GM19043 (cell line): Measurements from ENCODE around the gene PRPF40B.
"Not testable (repeated sequence)": the region's sequence is repeated elsewhere in the genome, so short reads cannot be mapped to it uniquely, and the experiment has no call there.

Experiments
- ATAC-seq: cut with Tn5 transposase; IDR thresholded peaks from one replicate; pipeline ENCODE4 v1.9.1; 2021; ENCODE audit warnings: low read depth; ENCODE audit not compliant: unreplicated experiment

The PRPF40B gene

GRCh38 chr12:49609059-49609874 lies 14.1 kb upstream of the PRPF40B start:
- ATAC-seq = no peak

GRCh38 chr12:49609875-49610154 lies 13.5 kb upstream of the PRPF40B start:
- ATAC-seq = no peak

- ATAC-seq = not testable (repeated sequence)
Observed at GRCh38 chr12:49610785-49611184, 12.6 kb upstream of the PRPF40B start.

GRCh38 chr12:49612210-49612609 lies 11.2 kb upstream of the PRPF40B start:
- no peak for ATAC-seq

GRCh38 chr12:49615725-49616124 lies 7.6 kb upstream of the PRPF40B start:
- no peak for ATAC-seq

- no peak for ATAC-seq
Observed at GRCh38 chr12:49616533-49617219, 6.7 kb upstream of the PRPF40B start.

- ATAC-seq = no peak
Observed at GRCh38 chr12:49618576-49618975, 4.8 kb upstream of the PRPF40B start.

GRCh38 chr12:49619286-49619685 lies 4.1 kb upstream of the PRPF40B start:
- no peak for ATAC-seq

- ATAC-seq = peak; percentile 7
Observed at GRCh38 chr12:49621651-49622500, 1.5 kb upstream of the PRPF40B start.

GRCh38 chr12:49622501-49623141 lies 740 bp upstream of the PRPF40B start:
- peak; percentile 29 for ATAC-seq

GRCh38 chr12:49624921-49625577 lies 1.7 kb downstream of the PRPF40B start:
- ATAC-seq = no peak

GRCh38 chr12:49626169-49626835 lies 2.9 kb downstream of the PRPF40B start:
- ATAC-seq = no peak

GRCh38 chr12:49626836-49627235 lies 3.5 kb downstream of the PRPF40B start:
- ATAC-seq = no peak

GRCh38 chr12:49627752-49628360 lies 4.5 kb downstream of the PRPF40B start:
- ATAC-seq = no peak

GRCh38 chr12:49631336-49631907 lies 8.1 kb downstream of the PRPF40B start:
- ATAC-seq = no peak

- no peak for ATAC-seq
Observed at GRCh38 chr12:49632401-49632800, 9.0 kb downstream of the PRPF40B start.

- ATAC-seq = no peak
Observed at GRCh38 chr12:49632986-49633702, 9.8 kb downstream of the PRPF40B start.

GRCh38 chr12:49633703-49634345 lies 10.5 kb downstream of the PRPF40B start:
- no peak for ATAC-seq
